Tibial nerve (tissue), 4 donors: ENCODE results near the gene GBX1. TPM values are rescaled to one million over a fixed set of nuclear protein-coding genes. Genes with fewer than 3 reads are reported as not detected.

Experiments
- DNase-seq, 2 donors: peaks; one replicate each; pipeline ENCODE4 v3.0.0-alpha.2; 2019; ENCODE audit warnings: low spot score in 2 of 2
- H3K27ac ChIP-seq, 4 donors: fragments of 200-600 bp; sonication (generic) in 3 of 4; one replicate each; pipeline ENCODE4 v1.5.1; 2017 to 2019; ENCODE audit warnings: mild to moderate bottlenecking in 1 of 4
- H3K27me3 ChIP-seq, 2 donors: fragments of 200-600 bp; sonication (generic) in 1 of 2; one replicate each; pipeline versions ENCODE4 v1.5.1 to v1.6.0; 2017 to 2019
- H3K36me3 ChIP-seq, 3 donors: fragments of 200-600 bp; sonication (generic); one replicate each; pipeline ENCODE4 v1.5.1; 2018 to 2019
- H3K4me1 ChIP-seq, 4 donors: fragments of 200-600 bp; sonication (generic) in 3 of 4; one replicate each; pipeline ENCODE4 v1.5.1; 2017 to 2019
- H3K4me3 ChIP-seq, 4 donors: fragments of 200-600 bp; sonication (generic) in 3 of 4; one replicate each; pipeline ENCODE4 v1.5.1; 2017 to 2019; ENCODE audit warnings: mild to moderate bottlenecking in 1 of 4, moderate library complexity in 1 of 4
- H3K9me3 ChIP-seq, 4 donors: fragments of 200-600 bp; sonication (generic) in 3 of 4; one replicate each; pipeline ENCODE4 v1.5.1; 2017 to 2019
- EP300 ChIP-seq, 2 donors: sonication (generic); formaldehyde crosslinking; IDR thresholded peaks; one replicate each; pipeline ENCODE4 v1.6.1; 2017; ENCODE audit warnings: antibody characterized with exemption in 2 of 2, mild to moderate bottlenecking in 1 of 2
- POLR2A ChIP-seq, 2 donors: fragments of 450-650 bp; IDR thresholded peaks; one replicate each; pipeline ENCODE4 v1.6.1; 2017; ENCODE audit warnings: antibody characterized with exemption in 2 of 2, mild to moderate bottlenecking in 2 of 2, moderate library complexity in 2 of 2
- WGBS, 2 donors: methylation state at CpG; one replicate each; pipeline ENCODE4 v1.1.5; 2018; 5-methylcytosine and 5-hydroxymethylcytosine counted together
- total RNA-seq, 4 donors: library from RNA; depleted of rRNA; stranded (reverse); fragments of >200 nt; gene quantifications; one replicate each; pipeline ENCODE4 v1.1.0, GENCODE V29; 2016
- TF ChIP-seq, protein P1 (sequence below), 5 experiments: fragments of 200-600 bp in 3 of 5; fragments of 450-650 bp in 2 of 5; sonication (generic) in 3 of 5; IDR thresholded peaks; one replicate each; pipeline ENCODE4 v1.5.1; 2016 to 2019; ENCODE audit warnings: antibody characterized with exemption in 5 of 5, mild to moderate bottlenecking in 3 of 5, moderate library complexity in 2 of 5

The GBX1 gene
- total RNA-seq, 4 donors from 2014 or later, result not detected

GRCh38 chr7:151129960-151130591, 37.4 kb downstream of the GBX1 start:
- Histone ChIP-seq H3K27ac (no peak overlapping the region), H3K9me3 (no peaks in the 10 kb centered on the region), H3K4me1 (peaks cover 0 to 31% (median 19%) of the 10 kb centered on the region in 4 donors), H3K36me3 (peaks cover under 1 to 86% (median 4%) of the 10 kb centered on the region in 3 donors), H3K4me3 (no peak overlapping the region), H3K27me3 (no peaks in the 10 kb centered on the region)
- TF ChIP-seq, protein P1, sequence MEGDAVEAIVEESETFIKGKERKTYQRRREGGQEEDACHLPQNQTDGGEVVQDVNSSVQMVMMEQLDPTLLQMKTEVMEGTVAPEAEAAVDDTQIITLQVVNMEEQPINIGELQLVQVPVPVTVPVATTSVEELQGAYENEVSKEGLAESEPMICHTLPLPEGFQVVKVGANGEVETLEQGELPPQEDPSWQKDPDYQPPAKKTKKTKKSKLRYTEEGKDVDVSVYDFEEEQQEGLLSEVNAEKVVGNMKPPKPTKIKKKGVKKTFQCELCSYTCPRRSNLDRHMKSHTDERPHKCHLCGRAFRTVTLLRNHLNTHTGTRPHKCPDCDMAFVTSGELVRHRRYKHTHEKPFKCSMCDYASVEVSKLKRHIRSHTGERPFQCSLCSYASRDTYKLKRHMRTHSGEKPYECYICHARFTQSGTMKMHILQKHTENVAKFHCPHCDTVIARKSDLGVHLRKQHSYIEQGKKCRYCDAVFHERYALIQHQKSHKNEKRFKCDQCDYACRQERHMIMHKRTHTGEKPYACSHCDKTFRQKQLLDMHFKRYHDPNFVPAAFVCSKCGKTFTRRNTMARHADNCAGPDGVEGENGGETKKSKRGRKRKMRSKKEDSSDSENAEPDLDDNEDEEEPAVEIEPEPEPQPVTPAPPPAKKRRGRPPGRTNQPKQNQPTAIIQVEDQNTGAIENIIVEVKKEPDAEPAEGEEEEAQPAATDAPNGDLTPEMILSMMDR (IDR thresholded peaks at IDR 0.05), result no peak
- TF ChIP-seq POLR2A (IDR thresholded peaks at IDR 0.05), result no peak
- TF ChIP-seq EP300 (IDR thresholded peaks at IDR 0.05), result no peak
- WGBS, 2 donors, result 91 to 94% methylated on average over 9 of the region's 9 CpGs
- DNase-seq, result no peak

DNA sequence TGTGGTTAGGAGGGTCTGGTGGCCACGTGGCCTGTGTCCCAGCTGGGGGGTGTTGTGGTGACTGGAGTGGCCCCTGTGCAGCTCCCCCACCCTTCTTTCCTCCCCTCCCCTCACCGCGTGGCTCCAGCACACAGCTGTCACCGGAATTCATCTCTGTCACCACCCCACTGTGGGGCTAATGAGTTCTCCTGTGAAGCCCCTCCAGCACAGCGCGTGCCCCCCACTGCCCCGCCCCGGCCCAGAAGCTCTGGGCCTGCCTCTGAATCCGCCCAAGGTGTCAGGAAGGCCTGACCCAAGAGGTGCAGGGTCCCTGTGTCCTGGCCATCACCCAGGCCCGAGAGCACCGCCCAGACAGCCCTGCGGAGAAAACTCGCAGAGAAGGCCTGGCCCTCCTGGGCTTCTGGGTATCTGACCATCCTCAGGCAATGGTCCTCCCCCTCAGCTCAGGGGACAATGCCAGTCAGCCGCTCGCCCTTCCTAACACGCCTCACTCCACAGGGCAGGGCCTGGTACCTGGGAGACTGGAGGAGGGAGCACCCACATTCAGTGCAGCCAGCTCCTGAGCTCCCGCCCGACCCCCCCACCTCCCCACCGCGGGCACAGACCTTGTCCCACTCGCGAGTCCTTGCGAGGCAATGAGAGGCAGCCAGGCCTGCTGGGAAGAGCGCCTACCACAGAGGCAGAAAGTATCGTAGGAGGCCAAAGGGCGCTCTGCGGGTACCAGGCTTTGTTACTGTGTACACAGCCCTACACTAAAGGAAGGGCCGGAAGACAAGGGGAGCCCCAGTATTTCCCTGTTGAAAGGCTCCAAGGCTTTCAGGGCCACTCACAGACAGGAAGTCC, 38.2 kb downstream of the GBX1 start:
- TF ChIP-seq EP300 (IDR thresholded peaks at IDR 0.05) (no peak), POLR2A (IDR thresholded peaks at IDR 0.05) (no peak)
- TF ChIP-seq, protein P1 (IDR thresholded peaks at IDR 0.05), result no peak
- Histone ChIP-seq H3K27ac (no peak overlapping the region), H3K4me1 (peaks cover 0 to 34% (median 21%) of the 10 kb centered on the region in 4 donors), H3K4me3 (no peak overlapping the region), H3K36me3 (peaks cover 0 to 79% (median 4%) of the 10 kb centered on the region in 3 donors), H3K27me3 (no peaks in the 10 kb centered on the region), H3K9me3 (no peaks in the 10 kb centered on the region)
- no peak for DNase-seq
- 89 to 93% methylated on average over 28 of the region's 28 CpGs for WGBS, 2 donors

DNA sequence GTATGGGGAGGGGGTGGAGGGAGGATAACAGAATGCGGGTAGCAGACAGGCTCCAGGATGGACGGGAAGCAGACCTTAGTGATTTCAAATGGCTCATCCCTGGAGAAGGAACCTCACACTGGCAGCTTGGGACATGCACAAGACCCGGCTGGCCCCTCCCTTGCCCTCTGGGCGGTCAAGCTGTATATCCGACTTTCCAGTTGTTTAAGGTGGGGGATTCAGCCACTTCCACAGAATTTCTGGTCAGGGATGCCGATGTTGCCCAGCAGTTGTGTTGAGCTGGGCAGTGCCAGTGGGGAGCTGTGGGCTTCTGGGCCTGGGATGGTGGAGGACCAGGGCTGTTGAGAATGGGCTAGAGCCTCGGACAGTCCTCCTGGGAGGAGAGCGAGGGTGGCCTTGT, 38.8 kb downstream of the GBX1 start:
- H3K36me3 ChIP-seq, result peaks cover 0 to 74% (median 4%) of the 10 kb centered on the region in 3 donors
- no peaks in the 10 kb centered on the region for H3K27me3 ChIP-seq
- H3K27ac ChIP-seq, result no peak overlapping the region
- no peak overlapping the region for H3K4me3 ChIP-seq
- 83 to 91% methylated on average over 6 to 7 of the region's 8 CpGs for WGBS, 2 donors
- DNase-seq, result no peak
- TF ChIP-seq, protein P1 (IDR thresholded peaks at IDR 0.05), result no peak
- TF ChIP-seq POLR2A (IDR thresholded peaks at IDR 0.05) (no peak), EP300 (IDR thresholded peaks at IDR 0.05) (no peak)
- H3K4me1 ChIP-seq, result peaks cover 0 to 34% (median 22%) of the 10 kb centered on the region in 4 donors
- no peaks in the 10 kb centered on the region for H3K9me3 ChIP-seq

GRCh38 chr7:151128144-151128543, 39.4 kb downstream of the GBX1 start:
- H3K27me3 ChIP-seq, result no peaks in the 10 kb centered on the region
- no peaks in the 10 kb centered on the region for H3K9me3 ChIP-seq
- H3K4me3 ChIP-seq, result no peak overlapping the region
- H3K4me1 ChIP-seq, result peaks cover 0 to 34% (median 22%) of the 10 kb centered on the region in 4 donors
- peaks cover 0 to 74% (median 4%) of the 10 kb centered on the region in 3 donors for H3K36me3 ChIP-seq
- no peak overlapping the region for H3K27ac ChIP-seq
- TF ChIP-seq, protein P1 (IDR thresholded peaks at IDR 0.05), result no peak
- no peak for TF ChIP-seq EP300 (IDR thresholded peaks at IDR 0.05)
- DNase-seq, result no peak
- 80 to 93% methylated on average over 14 of the region's 14 CpGs for WGBS, 2 donors
